Inflammatory macrophage (primary cell): Measurements from ENCODE around the gene CRKL.

Experiments
- DNase-seq, 2 donors: peaks; one replicate each; pipeline ENCODE4 v3.0.0-alpha.2; 2020 to 2022

CRKL gene

GRCh38 chr22:20967697-20968211, 50.5 kb downstream of the CRKL start:
- no peak for DNase-seq

- DNase-seq: peak; percentile 59 to 66
Measured at GRCh38 chr22:20968281-20968977, 51.2 kb downstream of the CRKL start.

DNA sequence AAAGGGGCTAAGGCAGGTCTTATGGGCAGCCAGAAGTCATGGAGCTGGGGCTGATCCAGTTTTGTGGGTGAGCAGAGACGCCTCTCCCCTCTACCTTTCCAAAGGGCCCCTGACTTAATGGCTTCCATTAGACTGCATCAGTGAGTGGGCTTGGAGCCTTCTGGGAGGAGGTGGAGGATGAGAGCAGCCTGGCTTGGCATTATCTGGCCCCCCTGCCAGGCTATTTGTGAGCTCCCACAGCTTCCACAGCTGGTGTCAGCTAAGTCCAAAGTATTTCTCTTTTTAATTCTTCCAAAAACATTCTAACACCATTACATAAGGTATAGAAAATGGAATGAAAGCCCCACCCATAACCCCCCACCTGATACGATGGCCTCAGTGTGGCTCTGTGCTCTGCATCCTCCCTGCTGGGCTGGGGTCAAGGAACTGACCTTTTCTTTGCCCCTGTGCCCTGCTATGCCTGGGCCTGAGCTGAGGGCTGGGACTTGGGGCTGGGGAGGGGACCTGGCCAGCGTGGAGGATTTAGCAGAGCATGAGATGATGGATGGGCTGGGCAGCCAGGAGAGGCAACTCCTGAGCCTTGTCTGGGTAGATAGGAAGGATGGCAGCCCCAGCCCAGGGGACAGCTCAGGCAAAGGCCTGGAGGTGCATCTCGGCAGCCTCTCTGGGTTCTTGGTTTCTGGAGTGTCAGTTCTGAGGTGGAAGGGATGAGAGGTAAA, 53.9 kb downstream of the CRKL start:
- no peak for DNase-seq

DNA sequence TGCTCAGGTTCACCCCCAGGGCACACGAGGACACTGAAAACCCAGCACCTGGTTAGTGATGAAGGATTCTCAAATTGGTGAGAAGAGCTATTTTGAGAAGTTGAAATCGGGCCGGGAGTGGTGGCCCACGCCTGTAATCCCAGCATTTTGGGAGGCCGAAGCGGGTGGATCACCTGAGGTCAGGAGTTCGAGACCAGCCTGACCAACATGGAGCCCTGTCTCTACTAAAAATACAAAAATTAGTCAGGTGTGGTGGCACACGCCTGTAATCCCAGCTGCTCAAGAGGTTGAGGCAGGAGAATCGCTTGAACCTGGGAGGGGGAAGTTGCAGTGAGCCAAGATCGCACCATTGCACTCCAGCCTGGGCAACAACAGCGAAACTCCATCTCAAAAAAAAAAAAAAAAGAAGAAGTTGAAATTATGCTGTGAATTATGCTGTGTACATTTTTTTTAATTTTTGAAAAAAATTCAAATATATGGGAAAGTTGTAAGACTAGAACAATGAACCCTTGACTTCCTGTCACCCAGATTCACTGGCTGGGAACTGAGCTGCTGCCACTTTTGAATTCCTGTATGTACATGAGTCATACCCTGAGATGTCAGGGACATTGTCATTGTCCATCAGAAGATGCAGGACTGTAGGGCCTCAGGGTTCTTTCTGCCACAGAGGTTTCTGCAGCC, 54.9 kb downstream of the CRKL start:
- DNase-seq: peak; percentile 63 to 72

DNA sequence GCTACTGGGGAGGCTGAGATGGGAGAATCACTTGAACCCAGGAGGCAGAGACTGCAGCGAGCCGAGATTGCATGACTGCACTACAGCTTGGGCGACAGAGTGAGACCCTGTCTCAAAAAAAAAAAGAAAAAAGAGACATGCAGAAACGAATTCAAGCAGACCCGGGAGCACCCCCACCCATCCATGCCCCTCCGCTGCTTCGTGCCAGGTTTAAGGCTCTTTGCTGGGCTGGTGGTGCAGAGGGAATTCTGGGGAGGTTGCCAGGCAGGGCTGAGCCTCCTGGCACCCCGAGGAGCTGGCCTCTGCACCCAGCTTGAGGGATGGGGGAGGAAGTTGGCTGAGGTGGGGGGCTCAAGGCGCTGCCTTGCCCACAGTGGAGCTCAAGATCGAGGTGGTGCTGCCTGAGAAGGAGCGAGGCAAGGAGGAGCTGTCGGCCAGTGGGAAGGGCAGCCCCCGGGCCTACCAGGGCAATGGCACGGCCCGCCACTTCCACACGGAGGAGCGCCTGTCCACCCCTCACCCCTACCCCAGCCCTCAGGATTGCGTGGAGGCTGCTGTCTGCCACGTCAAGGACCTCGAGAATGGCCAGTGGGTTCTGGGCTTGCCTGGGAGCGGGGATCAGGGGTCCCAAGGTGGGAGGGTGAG, 55.8 kb downstream of the CRKL start:
- no peak for DNase-seq

DNA sequence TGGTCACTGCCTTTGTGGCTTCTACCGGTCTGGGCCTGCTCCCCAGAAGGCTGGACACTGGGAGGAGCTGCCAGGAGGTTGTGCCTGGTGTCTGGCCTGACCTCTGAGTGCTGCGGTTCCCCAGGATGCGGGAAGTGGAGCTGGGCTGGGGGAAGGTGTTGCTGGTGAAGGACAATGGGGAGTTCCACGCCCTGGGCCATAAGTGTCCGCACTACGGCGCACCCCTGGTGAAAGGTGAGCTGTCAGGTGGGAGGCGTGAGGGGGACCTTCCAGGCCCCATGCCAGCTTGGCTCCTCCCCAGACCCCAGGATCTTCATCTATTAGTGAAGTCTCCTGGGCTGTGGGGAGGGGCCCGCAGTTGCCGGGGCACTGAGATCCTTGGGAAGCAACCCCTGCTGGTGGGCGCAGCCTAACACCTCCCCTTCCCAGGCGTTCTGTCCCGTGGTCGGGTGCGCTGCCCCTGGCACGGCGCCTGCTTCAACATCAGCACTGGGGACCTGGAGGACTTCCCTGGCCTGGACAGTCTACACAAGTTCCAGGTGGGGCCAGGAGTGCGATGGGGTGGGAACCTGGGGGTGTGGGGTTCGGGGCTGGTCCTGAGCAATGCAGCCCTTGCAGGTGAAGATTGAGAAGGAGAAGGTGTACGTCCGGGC, 56.6 kb downstream of the CRKL start:
- DNase-seq: no peak

DNA sequence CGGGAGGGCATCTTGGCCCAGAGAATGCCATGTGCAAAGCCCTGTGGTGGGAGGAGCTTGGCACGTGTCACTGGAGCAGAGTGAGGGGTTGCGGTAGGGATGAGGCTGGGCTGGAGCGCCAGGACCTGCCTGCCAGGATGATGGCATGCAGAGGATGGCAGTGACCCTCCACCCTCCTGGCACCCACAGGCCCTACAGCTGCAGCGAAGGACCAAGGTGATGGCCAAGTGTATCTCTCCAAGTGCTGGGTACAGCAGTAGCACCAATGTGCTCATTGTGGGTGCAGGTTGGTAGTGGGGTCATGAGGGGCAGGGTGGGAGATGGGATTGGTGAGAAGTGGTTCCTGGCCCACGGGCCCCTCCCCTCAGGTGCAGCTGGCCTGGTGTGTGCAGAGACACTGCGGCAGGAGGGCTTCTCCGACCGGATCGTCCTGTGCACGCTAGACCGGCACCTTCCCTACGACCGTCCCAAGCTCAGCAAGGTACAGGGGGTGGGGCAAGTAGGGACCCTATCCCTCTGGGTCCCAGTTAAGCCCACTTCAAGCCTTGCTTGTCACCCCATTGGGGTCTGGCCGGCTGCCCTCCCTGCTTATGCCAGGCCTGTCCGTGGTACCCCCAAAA, 57.2 kb downstream of the CRKL start:
- no peak for DNase-seq

DNA sequence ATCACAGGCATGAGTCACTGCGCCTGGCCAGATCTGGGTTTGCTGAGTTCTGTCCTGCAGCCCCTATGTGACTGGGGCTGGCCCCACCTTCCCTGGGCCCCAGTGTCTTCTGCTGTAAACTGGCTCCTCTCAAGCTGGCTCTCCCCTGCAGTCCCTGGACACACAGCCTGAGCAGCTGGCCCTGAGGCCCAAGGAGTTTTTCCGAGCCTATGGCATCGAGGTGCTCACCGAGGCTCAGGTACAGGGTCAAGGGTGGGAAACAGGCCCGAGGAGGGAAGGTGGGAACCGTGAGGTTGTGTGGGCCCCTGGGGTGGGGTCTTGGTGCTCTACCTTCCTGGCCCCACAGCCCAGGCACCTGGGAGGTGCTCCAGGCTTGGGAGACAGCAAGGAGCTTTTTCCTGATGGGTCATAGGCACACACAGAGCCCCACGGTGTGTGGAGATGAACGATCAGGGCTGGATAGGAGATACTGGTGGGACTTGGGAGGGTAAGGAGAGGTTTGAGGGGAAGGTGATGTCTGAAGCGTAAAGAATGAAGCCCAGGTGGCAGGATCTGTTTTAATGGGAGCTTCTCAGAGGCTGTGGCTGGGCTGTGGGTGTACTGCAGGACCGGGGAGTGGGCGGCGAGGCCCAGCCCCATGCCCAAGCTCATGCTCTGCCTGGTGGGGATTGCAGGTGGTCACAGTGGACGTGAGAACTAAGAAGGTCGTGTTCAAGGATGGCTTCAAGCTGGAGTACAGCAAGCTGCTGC, 58.5 kb downstream of the CRKL start:
- no peak for DNase-seq

- no peak for DNase-seq
Measured at GRCh38 chr22:20976291-20976877, 59.2 kb downstream of the CRKL start.

DNA sequence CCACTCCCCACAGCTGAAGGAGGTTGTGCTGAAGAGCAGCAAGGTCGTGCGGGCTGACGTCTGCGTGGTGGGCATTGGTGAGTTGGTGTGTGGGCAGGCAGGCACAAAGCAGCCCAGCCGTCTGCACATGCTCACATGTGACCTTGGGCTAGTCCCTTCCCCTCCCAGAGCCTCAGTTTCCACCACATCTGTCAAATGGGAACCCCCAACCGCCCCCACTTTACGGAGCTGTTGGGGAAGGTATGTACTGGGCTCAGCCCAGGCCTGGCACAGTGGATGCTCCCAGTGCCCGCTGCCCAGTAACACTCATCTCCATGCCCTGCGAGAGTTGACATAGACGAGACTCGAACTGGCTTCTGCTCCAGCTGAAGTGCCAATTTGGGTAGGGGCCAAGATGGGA, 59.8 kb downstream of the CRKL start:
- no peak for DNase-seq

- no peak for DNase-seq
Measured at GRCh38 chr22:20977516-20978170, 60.4 kb downstream of the CRKL start.

- DNase-seq: no peak
Measured at GRCh38 chr22:20978419-20978818, 61.2 kb downstream of the CRKL start.

GRCh38 chr22:20979243-20979809, 62.1 kb downstream of the CRKL start:
- DNase-seq: peak; percentile 74 to 81

- peak in 1 of 2 donors; percentile 30 for DNase-seq
Measured at GRCh38 chr22:20979940-20980453, 62.8 kb downstream of the CRKL start.

- DNase-seq: no peak
Measured at GRCh38 chr22:20980523-20980922, 63.3 kb downstream of the CRKL start.

DNA sequence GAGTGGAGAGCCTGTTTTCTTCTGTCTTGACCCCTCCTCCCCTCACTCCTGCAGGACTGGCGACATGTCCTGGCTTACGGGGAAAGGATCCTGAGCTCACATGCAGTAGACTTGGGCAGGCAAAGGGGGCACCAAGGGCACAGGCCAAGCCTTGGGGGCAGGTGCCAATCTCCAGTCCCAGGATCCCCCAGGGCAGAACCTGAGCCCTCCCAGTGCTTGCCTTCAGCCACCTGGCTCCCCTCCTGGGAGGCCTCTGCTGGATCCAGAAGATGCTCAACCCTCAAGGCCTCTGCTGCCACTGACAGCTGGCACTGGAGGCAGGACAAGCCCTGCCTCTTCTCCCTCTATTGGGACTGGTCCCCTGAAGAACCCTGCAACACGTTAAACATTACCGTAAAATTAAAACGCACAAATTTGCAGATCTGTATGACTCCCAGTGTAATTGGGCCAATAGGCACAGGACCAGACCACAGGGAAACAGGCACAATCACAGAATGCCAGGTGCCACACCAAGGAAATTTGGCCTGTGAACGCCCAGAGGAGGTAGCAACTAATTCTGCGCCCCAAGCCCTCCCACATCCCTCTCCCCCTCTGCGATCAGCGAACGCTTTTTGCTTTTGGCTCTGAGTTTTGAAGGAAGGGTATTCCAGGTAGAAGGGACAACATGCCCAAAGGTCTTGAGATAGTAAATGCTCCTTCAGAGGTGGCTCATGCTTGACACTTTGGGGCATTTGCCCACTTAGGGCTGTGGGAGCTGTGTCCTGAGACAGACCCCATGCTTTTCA, 63.9 kb downstream of the CRKL start:
- no peak for DNase-seq

GRCh38 chr22:20981787-20982562, 64.8 kb downstream of the CRKL start, which contains the start of gene LZTR1:
TSS of gene LZTR1 (plus strand) at chr22:20982297. CDS start at chr22:20982372, 75 bp downstream.
- peak; percentile 74 to 86 for DNase-seq

GRCh38 chr22:20982563-20982882, 65.3 kb downstream of the CRKL start:
- no peak for DNase-seq
